ENCODE results near the gene HTR3D.
"Not testable (repeated sequence)": the region's sequence is repeated elsewhere in the genome, so short reads cannot be mapped to it uniquely, and the experiment has no call there.

Gene HTR3D

GRCh38 chr3:184068344-184068743 is 36.8 kb downstream of the HTR3D start:
- DNase-seq (ENCODE audit: low spot score), result no peak

- DNase-seq (ENCODE audit: low spot score), result not testable (repeated sequence)
These were observed 39.6 kb downstream of the HTR3D start for GRCh38 chr3:184071142-184071541.

- no peak for DNase-seq (ENCODE audit: low spot score)
These were observed 42.1 kb downstream of the HTR3D start for GRCh38 chr3:184073621-184074020.

DNA sequence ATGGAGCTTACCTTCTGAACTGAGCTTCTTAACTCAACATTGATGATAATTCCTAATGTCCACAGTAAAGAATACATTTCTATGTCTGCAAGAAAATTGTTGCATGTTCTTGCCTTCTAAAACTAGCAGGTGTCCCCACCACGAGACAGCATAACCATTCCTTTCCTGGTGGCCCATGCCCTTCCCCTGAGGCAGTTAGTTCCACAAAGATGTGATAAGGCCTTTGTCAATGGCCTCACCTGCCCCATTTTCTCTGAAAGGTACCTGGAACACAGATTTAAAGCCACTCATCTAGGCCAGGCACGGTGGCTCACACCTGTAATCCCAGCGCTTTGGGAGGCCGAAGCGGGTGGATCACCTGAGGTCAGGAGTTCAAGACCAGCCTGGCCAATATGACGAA is 44.4 kb downstream of the HTR3D start:
- no peak for DNase-seq (ENCODE audit: low spot score)

DNA sequence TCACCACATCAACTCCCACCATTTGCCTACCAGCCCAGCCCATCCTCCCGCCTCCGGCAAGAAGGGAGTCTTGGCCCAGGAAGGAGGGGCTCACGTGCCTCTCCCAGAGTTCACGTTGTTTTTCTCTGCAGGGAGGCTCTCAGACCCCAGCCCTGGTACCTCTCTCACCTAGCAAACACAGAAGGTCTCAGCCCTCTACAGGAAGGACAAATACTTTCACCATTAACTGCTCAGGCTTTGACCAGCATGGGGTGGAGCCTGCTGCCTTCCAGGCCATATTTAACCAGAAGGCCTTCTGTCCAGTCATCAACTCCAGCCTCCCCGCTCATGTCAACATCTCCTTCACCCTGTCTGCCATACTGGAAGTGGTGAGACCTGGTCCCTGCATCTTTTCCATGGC is 46.3 kb downstream of the HTR3D start:
- no peak for DNase-seq (ENCODE audit: low spot score)

- DNase-seq (ENCODE audit: low spot score), result no peak
These were observed 47.3 kb downstream of the HTR3D start for GRCh38 chr3:184078851-184079250.

- no peak for DNase-seq (ENCODE audit: low spot score)
These were observed 49.7 kb downstream of the HTR3D start for GRCh38 chr3:184081116-184081830.

GRCh38 chr3:184082034-184082433 is 50.5 kb downstream of the HTR3D start:
- DNase-seq (ENCODE audit: low spot score), result no peak

GRCh38 chr3:184082465-184082864 is 50.9 kb downstream of the HTR3D start:
- DNase-seq (ENCODE audit: low spot score), result no peak

- no peak for DNase-seq (ENCODE audit: low spot score)
These were observed 53.9 kb downstream of the HTR3D start for GRCh38 chr3:184085389-184085852.

All from globus pallidus (tissue), 1 donor.